HG03103 (cell line): ENCODE results near the gene DNAAF8.
"Not testable (repeated sequence)": the region's sequence is repeated elsewhere in the genome, so short reads cannot be mapped to it uniquely, and the experiment has no call there.

ENCODE experiments used
- ATAC-seq: cut with Tn5 transposase; IDR thresholded peaks from one replicate; pipeline ENCODE4 v1.9.1; 2021; ENCODE audit warnings: low read depth; ENCODE audit not compliant: unreplicated experiment

DNAAF8 gene

DNA sequence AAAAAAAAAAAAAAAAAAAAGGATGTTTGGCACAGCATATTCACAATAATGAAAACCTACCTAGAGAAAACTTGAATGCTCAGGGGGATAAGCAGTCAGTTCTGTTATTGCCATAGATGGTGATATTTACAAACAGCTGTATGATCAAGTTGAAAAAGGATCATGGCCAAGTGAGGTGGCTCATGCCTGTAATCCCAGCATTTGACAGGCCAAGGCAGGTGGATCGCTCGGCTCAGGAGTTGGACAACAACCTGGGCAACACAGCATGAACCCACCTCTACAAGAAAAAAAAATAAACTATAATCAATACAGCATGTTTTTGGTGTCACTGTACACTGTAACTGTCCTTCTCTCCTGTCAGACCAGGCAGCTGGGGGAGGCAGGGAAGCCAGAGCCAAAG lies 19.3 kb upstream of the DNAAF8 start:
- no peak for ATAC-seq

DNA sequence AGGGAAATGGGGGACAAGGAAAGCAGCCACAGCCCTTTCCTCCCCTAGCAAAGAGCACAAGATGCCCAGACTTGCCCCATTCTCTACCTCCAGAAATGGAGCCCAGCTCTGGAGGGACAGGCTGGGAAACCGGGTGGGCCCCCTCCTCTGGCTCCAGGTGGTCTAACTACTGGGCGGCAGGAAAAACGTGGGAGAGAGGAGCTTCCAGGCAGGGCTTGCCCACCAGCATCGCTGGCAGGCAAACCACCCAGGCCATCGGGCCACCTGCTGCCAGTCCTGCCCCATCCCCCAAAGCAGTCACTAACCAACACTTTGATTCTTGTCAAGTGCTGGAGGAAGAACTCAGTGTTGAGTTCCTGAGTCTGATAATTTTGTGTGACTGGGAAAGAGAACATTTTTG lies 15.9 kb upstream of the DNAAF8 start:
- no peak for ATAC-seq

DNA sequence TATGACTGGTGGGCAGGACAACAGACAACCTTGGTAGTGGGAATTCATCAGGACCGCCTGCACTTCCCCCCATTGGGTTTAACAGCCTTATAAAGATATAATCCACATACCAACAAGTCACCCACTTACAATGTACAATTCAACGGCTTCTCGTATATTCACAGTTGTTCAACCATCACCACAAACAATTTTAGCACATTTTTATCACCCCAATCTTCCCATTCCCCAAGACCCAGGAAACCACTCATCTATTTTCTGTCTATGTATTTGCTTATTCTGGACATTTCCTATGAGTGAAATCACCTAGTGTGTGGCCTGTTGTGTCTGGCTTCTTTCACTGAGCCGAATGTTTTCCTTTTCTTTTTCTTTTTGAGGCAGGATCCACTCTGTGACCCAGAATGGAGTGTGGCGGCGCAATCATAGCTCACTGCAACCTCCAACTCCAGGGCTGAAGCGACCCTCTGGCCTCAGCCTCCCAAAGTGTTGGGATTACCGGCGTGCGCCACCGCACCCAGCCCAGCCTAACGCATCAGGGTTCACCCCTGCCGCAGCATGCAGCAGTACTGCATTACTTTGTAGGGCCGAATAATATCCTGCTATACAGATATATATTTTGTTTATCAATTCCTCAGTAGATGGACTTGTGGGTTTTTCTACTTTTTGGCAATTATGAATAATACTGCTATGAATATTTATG lies 11.1 kb upstream of the DNAAF8 start:
- ATAC-seq = no peak

DNA sequence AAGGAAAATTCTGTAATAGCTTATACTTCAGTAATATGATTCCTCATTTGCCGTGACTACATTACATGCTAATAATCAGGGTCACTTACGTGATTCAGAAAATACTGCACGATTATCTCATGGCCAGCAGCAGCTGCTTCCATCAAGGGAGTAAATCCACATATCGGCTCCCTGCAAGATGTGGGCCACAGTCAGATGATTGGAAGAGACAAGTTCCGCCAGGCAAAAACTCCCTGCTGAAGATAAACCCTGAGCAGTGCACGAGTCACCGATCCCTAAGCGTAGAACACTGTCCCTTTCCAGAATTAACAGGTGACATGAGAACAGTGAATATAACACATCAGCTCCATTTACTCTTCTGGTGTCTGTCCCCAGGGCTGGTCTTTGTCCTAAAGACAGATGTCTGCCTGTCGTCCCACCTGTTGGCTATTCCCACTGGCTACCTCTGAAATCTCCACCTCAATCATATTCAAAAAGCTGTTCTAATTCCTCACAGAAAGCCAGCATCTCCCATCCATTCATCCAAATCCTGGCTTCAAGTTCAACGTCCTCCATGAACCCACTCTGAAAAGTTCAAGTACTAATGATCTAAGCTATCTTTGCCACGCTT lies 9.6 kb upstream of the DNAAF8 start:
- ATAC-seq = no peak

DNA sequence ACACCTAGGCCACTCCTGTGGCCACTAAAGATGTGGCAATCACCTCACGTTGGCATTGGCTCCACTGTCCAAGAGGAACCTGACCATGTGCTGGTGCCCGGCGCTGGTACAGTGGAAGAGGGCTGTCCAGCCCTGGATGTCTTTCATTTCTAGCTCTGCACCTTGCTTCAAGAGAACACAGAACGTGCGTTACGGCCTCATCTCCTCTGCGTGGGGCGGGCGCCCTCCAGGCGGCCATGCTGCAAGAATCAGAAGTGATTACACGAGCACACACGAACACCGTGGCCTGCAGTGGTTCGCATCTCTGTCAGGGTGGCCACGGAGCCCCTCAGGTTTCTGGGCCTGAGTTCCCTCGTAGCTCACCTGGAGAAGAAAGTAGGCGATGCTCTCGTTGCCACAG lies 7.7 kb upstream of the DNAAF8 start:
- no peak for ATAC-seq

DNA sequence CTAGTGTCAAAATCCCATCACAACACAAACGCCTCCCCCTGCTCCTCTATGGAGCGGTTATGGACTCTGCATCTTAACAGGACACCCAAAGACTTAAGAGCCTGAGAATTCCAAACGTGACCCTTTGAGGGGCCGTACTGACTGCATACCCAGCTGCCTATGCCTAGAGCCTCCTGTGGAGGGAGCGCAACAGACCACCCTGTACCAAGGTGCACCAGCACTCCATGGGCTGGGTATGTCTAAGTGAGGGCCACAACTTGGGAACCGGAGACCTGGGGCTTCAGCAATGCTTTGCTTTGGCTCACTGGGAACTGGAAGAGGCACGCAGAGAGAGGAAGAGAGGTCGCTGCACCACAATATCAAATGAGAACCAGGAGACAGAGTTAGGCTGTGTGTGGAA lies 5.7 kb upstream of the DNAAF8 start:
- ATAC-seq = no peak

DNA sequence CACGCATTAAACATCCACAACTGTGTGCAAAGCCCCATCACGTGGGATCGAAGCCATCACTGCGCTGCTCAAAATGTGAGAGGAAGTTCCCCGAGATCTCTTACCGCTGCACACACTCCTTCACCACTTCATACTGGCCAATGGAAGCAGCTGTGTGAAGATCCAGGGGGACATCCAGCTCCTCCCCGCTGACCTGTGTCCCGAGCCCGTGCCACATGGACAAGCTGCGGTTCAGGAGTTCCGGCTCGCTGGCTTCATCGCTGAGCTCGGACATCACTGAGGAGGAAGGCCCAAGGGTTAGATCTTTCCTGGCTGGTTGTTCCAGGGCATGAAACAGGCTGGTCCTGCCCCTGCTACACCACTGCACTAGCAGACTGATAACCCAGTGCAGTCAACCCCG lies 4.5 kb upstream of the DNAAF8 start:
- no peak for ATAC-seq

DNA sequence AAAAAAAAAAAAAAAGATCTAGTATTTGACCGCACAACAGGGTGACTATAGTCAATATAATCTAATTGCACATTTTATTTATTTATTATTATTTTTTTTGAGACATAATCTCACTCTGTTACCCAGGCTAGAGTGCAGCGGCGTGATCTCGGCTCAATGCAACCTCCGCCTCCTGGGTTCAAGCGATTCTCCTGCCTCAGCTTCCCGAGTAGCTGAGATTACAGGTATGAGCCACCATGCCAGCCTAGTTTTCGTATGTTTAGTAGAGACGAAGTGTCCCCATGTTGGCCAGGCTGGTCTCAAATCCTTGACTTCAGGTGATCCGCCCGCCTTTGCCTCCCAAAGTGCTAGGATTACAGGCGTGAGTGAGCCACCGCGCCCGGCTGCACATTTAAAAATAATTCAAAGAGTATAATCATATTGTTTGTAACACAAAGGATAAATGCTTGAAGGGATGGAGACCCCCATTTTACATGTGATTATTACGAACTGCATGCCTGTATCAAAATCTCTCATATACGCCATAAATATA lies 1.1 kb upstream of the DNAAF8 start:
- ATAC-seq = no peak

DNA sequence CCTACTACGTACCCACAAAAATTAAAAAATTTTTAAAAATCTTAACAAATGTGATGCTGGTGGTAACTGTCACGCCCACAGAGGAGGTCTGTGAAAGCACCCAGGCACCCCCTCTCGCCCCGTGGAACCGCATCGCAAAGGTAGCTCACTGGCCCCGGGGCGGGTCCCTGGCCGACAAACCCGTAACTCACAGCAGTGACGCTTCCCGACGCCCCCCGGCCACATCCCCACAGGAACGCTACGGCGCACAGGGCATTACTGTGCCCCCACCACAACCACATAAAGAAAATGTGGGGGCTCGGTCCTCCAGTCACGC lies 632 bp upstream of the DNAAF8 start:
- no peak for ATAC-seq

DNA sequence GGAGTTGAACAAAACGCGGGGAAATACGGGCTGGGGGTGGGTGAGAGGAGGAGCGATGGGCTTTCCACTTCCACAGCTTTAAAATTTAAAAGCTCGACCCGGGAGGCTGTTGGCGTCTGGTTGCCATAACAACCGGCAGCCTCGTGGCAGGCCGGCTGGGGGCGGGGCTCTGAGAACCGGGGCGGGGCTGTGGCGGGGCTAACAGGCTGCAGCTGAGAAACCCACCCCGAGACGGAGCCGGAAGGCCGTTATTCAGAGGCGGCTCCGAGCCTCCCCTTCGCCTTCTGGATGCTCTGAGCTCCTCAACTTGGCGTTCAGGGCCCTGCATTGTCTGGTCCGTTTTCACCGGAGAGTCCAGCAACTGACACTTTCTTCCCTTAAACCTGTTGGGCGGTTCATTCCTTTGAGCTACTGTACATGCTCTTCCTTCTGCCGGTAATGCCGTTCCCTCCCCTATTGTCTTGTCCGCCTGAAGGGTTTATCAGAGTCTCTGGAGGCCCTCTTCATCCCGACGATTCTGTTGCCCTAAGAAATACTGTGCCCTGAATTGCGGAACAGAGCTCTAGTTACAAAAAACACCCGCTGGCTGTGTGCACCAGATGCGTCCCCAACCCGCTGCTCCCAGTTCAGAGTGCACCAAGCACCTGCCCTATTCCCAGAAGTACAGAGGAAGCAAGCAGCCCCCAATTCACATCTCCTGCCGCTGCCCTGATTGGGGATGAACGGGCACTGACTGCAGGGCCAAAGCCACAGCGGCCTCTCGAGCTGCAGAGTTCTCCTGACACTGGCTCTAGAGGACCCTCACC lies 596 bp downstream of the DNAAF8 start:
- ATAC-seq = peak; percentile 49

DNA sequence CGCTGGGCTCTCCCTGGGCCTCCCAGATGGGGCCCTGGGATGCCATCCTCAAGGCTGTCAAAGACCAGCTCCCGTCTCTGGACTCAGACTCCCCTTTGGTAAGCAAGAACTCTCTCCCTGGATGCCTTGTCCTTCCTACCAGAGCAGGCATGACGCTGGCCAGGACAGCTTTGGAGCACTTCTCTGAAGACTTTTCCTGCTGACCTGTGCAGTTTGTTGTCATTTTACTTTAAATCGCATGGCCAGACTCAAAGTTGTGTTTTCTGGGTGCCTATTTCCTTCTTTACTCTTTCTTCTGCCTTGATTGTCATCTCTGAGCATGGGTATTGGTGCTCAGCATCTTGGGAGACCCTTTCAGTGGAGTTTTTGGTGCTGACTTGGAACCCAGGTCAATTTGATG lies 2.2 kb downstream of the DNAAF8 start:
- ATAC-seq = no peak

DNA sequence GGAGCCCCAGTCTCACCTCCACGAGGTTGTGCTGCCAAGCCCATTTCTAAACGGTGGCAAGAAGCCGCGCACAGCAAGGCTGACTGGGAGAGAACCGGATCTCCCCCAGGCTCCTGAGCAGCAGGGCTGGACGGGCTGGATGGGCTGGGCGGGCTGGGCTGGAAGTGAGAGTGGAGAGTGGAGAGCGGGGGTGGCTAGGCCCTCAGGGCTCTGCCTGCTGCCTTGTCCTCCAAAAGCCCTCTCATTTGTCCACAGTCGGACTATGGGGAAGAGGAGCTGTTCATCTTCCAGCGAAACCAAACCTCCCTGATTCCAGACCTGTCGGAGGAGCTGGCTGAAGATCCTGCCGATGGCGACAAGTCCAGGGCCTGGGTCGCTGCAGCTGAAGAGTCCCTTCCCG lies 3.2 kb downstream of the DNAAF8 start:
- no peak for ATAC-seq

DNA sequence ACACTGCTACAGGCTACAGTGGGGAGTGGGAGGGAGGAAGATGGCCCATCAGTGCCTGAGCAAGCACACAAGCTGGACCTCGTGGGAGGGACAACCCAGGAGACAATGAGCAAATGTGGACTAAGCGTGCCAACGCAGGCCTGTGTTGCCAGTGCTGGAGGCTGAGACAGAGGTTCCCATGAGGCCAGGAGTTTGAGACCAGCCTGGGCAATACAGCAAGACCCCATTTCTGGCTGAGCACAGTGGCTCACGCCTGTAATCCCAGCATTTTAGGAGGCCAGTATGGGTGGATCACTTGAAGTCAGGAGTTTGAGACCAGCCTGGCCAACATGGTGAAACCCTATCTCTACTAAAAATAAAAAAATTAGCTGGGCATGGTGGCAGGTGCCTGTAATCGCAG lies 4.0 kb downstream of the DNAAF8 start:
- ATAC-seq = not testable (repeated sequence)

DNA sequence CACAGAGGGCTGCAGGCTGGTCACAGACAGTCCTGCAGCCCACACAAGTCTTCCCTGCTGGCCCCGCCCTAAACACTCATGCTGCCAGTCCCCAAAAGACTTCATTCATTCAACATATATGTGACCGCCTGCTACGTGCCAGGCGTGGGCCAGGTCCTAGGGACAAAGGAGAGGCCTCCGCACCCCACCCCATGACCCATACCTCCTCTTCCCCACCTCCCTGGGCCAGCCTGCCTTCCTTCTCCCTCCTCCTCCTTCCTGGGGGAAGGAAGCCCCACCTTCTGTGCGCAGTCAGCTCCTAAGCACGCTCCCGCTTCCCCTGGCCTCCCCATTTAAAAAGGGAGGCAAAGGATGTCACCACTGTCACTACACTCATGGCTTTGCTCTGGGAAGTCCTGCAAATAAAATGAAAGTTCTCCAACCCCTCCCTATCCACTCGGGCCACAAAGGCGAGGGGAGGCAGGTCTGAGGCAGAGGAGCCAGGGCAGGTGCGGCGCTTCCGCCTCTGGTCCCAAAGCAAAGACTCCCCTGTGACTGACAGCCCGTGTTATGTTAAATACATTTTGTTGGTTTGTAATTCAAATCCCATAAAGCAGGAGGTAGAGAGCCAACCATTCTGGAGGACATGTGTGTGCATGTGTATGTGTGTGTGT lies 9.0 kb downstream of the DNAAF8 start:
- no peak for ATAC-seq

DNA sequence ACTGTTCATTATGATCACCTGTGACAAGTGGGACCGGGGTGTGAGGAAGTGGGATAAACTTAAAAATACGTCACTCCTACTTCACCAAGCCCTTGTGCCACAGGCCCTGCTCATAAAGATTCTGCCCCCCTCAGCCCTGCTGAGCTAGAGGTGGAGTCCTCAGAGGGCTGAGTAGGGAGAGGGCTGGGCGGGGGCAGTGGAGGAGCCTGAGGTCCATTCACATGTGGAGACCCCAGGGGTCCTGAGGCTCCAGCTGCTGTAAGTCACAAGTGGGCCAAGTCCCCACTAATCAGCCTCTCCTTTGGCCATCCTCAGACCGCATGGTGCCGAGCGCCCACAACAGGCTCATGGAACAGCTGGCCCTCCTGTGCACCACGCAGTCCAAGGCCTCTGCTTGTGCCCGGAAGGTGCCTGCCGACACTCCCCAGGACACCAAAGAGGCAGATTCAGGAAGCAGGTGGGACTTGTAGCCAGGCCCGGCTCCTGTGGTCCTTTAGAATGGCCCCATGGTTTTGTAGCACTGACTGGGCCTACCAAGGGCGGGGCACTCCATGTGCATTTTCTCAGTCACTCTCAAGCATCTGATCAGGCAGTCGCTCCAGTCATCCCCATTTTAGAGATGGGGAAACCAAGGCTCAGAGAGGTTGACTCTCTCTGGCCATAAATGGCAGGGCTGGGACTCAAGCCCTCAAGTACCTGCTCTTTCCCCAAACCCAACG lies 10.4 kb downstream of the DNAAF8 start:
- no peak for ATAC-seq

DNA sequence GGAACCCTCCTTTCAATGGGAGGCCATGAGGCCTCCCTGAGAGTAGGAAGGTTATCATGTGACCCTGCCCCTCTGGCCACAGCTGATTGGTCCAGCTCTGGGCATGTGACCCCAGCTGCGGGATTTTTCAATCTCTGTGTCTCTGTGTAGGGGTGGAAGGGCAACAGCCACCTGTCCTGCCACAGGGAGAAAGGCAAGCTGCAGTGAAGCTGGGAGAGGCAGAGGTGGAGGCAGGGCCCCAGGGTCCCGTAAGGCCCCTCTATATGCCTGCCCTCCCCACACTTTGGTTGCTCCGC lies 10.9 kb downstream of the DNAAF8 start:
- ATAC-seq = no peak

DNA sequence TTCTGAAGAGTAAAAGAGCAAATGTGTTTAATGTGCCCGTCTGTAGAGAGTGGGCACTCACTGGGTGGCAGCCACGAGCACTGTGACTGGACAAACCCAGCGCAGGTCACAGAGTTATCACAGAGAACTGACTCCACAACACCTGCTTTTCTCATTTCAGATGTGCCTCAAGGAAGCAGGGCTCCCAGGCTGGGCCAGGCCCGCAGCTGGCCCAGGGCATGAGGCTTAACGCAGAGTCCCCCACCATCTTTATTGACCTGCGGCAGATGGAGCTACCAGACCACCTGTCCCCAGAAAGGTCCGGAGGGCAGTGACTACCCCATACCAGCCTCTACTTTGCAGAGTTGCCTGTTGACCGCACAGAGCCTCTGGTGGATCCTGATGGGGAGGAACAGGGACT lies 11.9 kb downstream of the DNAAF8 start:
- ATAC-seq = no peak

DNA sequence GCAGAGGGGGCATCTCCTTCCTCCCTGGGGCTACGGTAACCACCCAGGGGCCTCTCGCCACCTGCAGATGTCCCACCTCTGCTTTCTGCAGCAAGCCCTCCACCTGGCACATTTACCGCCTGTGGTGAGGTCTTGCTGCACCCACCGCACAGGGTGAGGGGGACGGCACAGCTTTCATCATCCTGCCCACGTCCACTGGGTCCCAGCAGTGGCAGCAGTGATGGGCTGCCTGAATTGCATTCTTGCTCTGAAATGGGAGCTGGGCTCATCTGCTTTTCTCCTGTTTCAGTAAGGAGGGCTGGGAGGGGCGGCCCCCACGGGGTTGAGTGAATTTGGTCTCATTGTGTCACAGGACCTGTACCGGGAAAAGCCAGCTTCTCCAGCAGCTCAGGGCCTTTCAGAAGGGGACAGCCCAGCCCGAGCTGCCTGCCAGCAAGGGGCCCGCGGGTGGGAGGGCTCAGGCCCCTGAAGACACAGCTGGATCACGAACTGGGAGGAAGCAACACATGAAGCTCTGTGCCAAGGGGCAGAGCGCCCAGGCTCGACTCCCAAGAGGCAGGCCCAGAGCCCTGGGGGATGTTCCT lies 12.7 kb downstream of the DNAAF8 start:
- no peak for ATAC-seq

DNA sequence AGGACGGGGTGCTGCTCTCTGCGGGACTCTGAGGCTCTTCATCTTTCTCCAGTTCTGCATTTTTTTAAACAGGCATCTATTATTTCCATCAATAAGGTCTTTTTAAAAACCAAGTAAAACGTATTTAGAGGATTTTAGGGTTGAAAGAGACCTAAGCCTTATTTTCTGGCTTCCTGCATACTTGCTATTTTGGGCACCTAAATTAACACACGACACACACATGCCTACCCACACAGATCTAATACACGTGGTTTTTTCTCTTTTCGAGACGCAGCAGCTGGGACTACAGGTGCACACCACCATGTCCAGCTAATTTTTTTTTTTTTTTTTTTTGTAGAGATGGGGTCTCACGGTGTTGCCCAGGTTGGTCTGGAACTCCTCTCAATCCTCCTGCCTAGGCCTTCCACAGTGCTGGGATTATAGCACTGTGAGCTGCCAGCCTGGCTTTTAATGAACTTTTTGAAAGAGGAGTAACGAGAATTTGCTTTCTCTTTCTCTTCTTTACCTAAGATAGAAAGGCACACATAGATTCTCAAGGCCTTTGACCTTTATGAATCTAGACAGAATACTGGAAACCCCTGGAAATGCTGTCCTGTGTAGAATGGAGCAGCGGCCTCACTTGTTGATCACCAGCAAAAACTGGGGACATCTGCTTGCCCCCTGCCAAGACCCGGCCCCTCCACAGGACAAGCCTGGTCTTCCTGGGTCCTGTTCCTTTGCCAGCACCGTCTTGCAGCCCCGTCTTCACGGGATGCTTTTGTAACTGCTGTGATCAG lies 13.8 kb downstream of the DNAAF8 start:
- ATAC-seq = no peak
